GM19468 (cell line): ENCODE measurements around the gene TTC38.
A peak's percentile ranks its signal among the peaks of the same experiment; 100 is the strongest.
"Not testable (repeated sequence)": the region's sequence is repeated elsewhere in the genome, so short reads cannot be mapped to it uniquely, and the experiment has no call there.

Source experiments
- ATAC-seq: cut with Tn5 transposase; IDR thresholded peaks from one replicate; pipeline ENCODE4 v1.9.1; 2021; ENCODE audit warnings: mild to moderate bottlenecking, moderate library complexity, moderate number of reproducible peaks; ENCODE audit not compliant: unreplicated experiment; ENCODE audit errors: extremely low read depth

TTC38 gene

DNA sequence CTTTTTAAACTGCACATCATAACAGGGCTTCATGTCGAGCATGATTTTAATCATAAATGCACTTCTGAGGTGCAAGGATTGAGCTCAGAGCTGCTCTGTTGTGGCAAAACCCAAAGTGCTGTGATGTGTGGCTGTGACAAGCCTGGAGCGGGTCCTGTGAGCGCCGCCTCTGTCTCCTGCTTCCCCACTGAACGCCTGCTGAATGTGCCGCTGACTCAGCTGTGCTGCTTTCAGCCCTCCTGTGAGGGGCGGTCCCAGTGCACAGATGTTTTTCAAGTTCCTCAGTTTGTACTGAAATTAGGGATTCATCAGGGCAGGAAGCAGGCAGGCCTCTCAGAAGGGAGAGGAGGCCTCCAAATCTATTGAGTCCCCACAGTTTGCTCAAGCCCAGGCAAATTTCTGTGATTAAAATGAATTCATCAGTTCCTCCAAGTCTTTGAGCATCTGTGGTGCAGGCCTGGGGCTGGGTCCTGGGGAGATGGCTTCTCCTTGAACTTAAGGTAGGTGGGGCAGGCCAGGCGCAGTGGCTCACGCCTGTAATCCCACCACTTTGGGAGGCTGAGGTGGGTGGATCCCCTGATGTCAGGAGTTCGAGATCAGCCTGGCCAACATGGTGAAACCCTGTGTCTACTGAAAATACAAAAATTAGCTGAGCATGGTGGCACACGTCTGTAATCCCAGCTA, 25.9 kb downstream of the TTC38 start:
- no peak for ATAC-seq

DNA sequence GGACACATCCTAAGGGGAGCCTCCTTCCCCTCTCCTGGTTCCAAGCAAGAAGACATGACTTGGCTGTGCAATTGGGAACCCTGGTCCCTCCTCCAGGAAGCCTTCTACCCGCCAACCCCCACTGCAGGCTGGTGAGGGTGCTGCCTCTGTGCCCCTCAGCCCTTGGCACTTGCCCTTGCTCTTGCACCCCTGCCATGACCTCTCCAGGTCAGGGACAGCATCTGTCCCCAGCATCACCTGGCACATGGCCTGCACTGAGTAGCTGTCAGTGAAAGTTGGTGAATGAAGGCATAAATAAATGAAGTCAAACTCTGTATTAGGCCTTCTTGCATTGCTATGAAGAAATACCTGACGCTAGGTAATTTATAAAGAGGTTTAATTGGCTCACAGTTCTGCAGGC, 27.0 kb downstream of the TTC38 start:
- no peak for ATAC-seq

DNA sequence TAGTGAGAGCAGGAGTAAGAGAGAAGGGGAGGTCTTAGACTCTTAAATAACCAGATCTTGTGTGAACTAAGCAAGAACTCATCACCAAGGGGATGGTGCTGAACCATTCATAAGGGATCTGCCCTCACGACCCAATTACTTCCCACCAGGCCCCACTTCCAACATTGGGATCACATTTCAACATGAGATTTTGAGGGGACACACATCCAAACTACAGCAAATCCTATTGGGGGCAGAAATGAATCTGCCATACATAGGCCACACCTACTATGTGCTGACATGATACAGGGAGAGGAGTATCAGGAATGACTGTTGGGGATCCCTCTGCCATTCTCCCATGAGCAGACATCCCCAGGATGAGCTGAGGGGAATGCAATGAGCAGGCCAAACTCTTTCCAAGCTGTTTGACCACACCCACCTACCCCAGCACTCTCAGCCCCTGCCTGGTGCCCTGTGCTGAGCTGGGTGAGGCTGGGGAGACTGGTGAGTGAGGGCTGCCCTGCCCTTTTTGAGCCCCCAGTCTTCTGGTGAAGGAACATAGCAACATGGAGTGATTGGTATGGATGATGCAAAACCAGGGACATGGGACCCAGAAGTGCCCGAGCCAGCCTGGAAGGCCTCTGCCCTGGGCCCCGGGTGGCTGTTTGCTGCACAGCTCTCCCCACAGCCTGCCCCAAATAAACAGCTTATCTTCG, 27.6 kb downstream of the TTC38 start:
- ATAC-seq, result no peak

DNA sequence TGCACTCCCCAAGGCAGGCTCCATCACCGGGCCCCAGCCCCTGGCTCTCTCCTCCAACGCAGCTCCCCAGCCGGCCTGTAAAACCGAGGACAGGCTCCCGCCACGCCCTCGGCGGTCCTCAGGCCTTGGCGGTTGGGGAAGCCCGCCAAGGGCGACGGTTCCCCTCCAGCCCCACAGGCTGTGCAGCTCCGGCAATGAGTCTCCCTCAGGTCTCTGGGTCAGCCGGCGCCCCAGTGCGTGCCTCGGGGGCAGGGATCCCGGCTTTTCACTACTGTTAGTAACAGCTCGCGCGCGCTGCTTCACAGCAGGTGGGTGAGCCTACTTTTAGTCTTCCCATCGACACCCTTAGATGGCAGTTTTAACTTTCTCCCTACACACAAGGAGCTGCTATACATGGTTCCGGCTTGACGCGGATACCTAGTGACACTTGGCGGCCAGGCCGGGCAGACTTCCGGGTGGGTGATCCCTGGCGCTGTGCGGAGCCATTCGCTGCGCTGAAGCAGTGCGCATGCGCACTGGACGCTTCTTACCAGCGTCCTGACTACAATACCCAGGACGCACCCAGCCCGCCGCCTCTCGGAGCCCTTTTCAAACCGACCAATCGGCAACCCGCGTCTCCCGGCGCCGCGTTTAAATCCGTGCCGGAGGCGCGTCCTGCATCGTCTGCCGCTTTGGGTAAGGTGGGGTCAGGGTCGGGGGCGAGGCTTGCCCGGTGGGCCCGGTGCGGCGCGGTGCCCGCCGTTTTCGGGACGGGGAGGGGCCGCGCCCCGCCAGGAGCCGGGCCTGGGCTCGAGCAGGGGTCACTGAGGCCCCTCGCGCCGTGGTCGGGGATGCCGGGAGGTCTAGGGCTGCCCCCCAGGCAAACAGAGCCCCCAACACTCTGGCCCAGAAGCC, 28.7 kb downstream of the TTC38 start, which contains the start of gene GTSE1:
Gene GTSE1 (plus strand): TSS at position 614 of the 894 bp plus-strand sequence. CDS start 531 bp downstream, outside the sequence.
- ATAC-seq, result peak; percentile 96

DNA sequence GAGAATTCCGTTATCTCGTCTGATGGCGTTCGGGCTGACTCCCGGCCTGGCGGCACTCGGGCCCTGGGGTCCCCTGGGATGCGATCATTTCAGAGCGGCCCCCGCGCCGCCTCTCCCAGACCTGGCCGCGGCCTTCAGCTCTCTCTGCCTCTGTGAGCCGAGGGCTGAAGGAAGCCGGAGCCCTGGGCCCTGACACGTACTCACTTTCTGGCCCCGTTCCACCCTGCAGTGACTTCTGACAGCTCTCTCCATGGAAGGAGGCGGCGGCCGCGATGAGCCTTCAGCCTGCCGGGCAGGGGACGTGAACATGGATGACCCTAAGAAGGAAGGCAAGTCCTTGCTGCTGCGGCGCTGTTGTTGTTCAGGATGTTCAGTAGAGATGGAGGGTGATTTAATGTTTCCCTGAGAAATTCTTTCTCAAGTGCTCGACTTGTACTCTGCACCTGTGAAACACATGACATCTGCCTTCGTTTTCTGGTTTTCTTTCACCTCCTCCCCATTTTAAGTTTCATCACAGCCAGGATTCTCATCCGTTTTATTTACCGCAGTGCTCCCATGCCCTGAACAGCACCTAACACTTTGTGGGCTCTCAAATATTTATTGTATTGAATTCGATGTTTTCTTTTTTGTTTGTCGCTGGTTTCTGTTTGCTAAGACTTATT, 29.5 kb downstream of the TTC38 start:
- ATAC-seq, result no peak

DNA sequence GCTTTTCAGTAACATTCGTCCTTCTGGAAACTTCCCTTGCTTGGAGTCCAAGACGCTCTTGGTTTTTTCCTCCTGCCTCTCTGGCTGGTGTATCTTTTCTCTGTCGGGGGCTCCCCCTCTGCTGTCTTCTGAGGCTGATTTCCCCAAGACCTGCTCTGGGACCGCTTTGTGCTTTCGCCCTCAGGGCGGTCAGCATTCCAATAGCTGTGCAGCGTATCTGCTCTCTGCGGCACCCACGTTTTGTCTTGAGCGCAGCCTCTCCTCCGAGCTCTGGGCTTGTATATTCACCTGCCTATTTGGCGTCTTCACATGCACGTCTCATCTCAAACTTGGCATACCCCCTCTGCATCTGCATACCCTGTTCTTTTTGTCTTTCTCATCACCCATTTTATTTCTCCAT, 31.3 kb downstream of the TTC38 start:
- ATAC-seq, result no peak

- no peak for ATAC-seq
Observed at GRCh38 chr22:46300491-46300890, 32.7 kb downstream of the TTC38 start.

- ATAC-seq, result no peak
Observed at GRCh38 chr22:46303347-46303965, 35.6 kb downstream of the TTC38 start.

GRCh38 chr22:46308283-46308988, 40.6 kb downstream of the TTC38 start:
- no peak for ATAC-seq

DNA sequence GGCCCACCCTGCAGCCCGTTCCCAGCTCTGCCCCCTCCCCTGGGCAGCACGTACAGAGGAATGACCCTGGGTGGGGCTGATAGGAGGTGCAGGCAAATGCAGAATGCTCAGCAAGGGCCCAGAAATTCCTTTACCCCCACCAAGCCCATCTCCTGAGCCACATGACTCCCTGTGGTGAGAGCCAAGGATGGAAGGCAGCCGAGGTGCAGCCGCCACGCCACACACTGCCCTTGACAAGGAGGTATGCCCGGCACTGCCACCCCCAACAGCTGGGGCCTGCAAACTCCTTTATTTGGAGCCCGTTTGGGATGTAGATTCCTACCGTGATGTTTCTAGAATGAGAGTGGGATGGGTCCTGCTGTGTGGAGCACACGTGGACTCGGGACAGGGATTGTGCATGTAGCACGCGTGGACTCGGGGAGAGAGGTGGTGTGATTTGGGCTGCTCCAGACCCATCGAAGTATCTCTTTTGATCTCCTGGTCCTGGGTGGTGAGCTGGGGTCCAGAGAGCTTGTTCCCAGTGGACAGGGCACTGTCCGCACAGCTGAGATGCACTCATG, 41.8 kb downstream of the TTC38 start:
- no peak for ATAC-seq

GRCh38 chr22:46312056-46312455, 44.2 kb downstream of the TTC38 start:
- ATAC-seq, result no peak

- not testable (repeated sequence) for ATAC-seq
Observed at GRCh38 chr22:46312848-46313247, 45.0 kb downstream of the TTC38 start.

DNA sequence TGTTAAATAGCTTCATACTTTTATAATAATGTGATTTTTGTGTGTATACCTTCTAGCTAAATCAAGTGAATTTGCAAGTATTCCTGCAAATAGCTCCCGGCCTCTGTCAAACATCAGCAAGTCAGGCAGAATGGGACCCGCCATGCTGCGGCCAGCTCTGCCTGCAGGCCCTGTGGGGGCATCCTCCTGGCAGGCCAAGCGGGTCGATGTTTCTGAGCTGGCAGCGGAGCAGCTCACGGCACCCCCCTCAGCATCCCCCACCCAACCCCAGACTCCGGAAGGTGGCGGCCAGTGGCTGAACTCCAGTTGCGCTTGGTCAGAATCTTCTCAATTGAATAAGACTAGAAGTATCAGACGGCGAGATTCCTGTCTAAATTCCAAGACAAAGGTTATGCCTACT, 48.2 kb downstream of the TTC38 start:
- no peak for ATAC-seq

DNA sequence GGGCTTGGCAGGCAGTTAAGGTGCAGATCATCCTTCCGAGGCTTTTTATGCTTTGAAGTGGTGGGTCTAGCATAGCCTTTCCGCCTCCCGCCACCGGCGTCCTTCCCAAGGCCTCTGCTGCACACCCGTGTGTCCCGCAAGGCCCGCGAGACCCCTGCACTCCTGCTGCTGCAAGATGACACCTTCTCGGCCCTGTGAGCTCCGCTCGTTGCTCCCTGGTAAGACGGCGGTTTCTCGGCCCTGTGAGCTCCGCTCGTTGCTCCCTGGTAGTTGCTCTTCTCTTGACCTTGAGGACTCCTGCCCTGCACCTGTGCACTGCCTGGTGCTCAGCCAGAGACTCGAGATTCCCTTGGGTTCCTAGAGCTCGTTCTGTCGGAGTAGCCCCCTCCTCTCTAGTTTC, 49.8 kb downstream of the TTC38 start:
- ATAC-seq, result no peak

DNA sequence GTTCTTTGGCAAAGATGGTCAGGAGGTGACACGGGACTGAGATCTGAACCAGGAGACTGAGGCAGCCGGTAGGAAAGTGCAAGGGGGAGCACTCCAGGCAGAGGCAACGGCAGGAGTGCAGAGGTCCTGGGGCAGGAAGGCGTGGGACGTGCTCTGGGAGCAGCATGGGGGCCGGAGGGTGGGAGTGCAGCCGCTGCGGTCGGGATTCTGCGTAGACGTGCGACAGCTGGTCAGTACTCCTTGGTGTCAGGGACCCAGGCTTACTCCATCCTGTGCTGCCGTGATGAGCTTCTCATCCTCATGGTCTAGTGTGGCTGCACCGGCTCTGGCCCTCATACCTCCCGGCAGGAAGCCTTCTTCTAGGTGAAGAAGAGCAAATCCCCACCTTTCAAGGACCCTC, 50.8 kb downstream of the TTC38 start:
- no peak for ATAC-seq

DNA sequence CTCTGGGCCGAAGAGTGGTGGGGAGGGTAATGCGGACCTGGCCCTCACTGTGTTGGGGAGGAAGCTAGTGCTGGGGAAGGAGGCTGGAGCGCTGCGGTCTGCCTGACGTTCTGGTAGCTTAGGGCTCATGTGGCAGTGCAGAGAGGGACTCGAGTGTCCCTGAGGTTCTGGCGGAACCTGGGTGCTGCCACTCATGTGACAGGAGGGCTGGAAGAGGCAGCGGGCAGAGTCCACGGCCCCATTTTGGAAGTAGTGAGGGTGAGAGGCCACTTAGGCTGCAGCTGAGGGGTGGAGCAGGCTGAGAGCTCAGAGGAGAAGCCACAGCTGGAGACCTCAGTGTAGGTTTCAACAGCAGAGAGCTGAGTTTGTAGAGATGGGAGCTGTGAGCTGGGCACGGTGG, 51.5 kb downstream of the TTC38 start:
- ATAC-seq, result no peak

- ATAC-seq, result no peak
Observed at GRCh38 chr22:46320166-46320710, 52.4 kb downstream of the TTC38 start.

DNA sequence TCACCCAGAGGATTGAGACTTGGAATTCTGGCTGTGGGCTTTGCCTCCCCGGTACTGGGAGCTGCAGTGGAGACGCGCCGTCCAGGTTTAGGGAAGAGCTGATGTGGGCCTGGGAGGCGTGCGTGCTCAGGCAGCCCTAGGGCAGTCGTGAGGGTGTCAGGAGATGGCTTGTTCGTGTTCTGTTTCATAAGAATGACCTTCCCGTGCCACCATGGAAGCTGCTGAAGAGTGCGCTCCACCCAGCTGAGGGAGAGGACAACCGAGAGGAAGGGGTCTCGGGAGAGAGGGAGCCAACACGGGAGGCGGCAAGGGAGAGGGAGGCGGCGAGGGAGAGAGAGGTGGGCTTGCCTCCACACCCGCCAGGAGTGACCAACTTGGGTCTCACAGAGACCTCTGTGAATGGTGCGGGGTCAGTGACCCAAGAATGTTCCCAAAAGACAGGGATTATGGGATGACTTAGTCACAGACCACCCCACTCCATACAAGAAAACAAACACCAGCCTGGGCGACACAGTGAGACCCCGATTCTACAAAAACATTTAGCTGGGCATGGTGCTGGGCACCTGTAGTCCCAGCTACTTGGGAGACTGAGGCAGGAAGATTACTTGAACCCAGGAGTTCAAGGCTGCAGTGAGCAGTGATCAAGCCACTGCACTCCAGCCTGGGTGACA, 53.0 kb downstream of the TTC38 start:
- no peak for ATAC-seq
